ENCODE data around the gene OTULIN.

OTULIN gene

GRCh38 chr5:14698495-14698894, 34.0 kb downstream of the OTULIN start:
- no peak for DNase-seq (ENCODE audit: low spot score)

GRCh38 chr5:14699159-14699558, 34.6 kb downstream of the OTULIN start:
- DNase-seq (ENCODE audit: low spot score) = no peak

DNA sequence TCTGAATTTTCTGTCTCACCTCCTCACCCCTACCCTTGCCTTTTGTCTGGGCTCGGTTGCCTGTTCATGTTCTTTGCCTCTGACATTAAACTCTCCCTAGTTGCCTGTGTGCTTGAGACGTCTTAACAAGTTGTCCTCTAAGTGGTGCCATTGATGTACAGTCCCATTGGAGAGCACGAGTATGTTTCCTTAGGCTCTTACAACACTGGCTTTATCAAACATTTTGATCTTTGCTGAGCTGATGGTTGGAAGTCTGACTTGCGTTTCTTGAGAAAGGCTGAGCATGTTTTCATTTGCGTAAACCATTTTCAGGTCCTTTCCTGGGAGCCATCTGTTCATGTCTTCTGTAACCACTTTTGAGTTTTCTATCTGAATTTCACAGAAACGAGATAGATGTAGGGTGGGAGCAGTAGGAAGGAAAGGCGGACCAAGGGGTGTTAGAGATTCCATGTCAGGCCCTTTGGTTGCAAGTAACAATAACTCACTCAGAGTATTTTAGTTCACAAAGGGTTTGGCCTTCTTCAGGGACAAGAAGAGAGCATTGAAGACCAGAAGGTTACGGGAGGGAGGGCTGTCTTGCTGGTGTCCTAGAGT, 35.4 kb downstream of the OTULIN start:
- no peak for DNase-seq (ENCODE audit: low spot score)

DNA sequence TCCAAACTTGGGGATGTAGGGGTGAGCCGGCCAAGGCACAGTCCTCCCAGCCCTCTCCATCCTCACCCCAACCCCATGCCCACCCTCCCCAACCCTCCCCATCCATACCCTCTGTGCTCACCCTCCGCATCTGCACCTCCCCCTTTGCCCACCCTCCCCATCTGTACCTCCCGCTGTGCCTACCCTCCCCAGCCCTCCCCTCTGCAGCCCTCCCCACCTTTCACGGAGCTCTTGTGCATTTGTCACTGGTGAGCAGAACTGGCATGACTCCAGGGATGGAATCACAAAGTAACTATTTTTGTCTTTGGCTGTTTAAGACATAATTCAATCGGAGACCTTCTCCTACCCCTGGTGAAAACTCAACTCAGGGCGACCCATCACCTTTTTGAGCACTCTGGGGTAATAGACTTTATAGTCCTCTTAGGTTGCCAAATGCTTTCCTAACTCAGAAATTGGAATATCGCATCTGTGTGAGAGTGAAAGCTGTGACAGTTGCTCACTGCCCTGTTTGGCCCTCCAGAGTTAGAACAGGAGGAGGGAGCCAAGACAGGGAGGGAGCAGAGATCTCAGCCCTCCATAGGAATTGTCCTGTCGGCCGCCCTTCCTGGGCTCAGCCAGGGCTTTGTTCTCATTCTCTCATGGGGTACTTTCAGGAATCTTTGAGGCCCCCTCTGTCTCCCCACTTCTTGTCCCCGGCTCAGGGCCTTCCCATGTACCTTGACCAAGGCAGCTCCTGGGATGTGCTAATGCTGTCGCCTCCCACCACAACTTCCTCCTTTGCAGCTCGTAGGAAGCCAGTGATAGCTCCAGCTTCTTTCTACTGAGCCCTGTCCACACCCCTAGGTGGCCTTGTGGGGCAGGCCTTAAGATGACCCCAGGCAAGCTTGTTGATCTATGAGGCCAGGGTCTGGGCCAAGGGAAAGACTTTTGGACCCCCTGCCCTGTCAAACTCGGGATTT, 36.2 kb downstream of the OTULIN start:
- DNase-seq (ENCODE audit: low spot score) = no peak

DNA sequence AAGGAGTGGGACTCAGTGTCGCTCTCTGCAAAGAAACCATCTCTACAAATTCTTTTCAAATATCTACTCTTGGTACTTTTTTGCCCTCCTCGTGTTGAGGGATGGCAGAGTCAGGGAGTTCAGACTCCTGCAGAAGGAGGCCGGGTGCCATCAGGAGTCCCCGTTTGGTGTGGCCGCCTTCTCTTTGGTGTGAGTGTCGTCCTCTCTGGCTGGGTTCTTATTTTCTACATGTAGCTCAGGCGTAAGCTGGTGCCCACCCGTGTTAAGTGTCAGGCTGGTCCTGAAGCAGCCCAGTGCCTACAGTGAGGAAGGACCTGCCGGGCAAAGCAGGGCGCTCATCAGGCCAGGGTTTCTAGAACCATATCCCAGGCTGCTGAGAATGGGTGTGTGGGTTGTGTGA, 37.0 kb downstream of the OTULIN start:
- DNase-seq (ENCODE audit: low spot score) = no peak

- DNase-seq (ENCODE audit: low spot score) = no peak
Observed at GRCh38 chr5:14702238-14702839, 37.8 kb downstream of the OTULIN start.

DNA sequence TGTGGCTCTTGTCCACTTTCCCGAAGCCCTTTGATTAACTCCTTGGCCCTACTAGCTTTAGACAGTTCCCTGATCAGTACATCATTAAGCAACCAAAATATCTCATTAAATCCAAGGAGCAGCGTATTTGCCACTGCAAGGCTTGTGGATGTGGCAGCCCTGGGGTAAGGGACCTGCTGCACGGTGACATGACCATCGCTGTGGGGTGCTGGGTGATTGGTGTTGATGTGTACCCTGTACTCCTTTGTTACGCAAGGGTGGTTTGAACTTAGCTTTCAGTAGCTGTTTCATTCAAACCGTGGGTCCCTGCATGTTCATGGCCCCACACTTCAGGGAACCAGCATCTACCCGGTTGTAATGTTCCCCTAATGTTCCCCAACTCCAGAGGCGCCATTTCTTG, 41.0 kb downstream of the OTULIN start:
- DNase-seq (ENCODE audit: low spot score) = no peak

DNA sequence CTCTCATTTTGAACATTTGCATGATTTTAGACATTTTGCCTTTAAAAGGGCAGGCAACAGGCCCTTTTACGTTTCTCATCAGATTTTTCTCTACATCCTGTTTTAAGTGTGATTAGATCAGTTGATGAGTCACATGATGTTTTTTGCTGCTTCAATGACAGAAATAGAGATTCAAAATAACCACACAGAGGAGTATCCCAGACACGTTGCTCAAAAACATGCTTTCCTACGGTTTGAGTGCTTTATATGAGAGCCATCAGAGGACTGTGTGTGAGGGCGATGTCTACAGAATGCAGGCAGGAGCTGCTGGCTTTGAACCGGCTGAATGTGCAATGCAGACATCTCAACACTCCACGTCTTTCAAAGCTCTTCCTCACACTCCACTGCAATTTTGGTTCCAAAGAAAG, 42.1 kb downstream of the OTULIN start:
- peak; percentile 32 for DNase-seq (ENCODE audit: low spot score)

DNA sequence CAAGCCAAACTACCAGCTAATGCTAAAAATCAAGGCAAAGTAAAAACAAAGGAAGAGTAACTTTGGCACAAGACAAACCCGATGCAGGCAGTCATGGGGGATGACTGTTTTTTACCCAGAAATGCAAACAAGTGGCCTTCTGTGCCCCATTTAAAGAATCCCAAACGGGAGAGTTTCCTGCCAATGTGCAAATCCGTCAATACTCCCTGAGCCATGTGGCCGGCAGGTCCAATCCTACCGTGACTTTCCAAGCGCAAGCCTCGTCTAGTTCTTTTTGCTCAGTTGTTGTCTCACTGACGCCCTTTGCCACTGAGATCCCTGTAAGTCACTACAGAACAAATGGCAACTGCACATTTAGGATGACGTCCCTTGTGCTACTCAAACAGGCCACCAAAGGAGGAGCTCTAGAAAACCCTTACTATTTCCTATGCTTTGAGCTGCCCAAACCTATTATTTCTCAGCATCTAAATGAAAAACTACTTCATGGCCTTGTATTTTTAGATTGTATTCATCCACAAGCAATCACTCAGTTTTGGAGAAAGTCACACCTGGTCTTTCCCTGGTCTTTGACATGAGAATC, 43.4 kb downstream of the OTULIN start:
- no peak for DNase-seq (ENCODE audit: low spot score)

DNA sequence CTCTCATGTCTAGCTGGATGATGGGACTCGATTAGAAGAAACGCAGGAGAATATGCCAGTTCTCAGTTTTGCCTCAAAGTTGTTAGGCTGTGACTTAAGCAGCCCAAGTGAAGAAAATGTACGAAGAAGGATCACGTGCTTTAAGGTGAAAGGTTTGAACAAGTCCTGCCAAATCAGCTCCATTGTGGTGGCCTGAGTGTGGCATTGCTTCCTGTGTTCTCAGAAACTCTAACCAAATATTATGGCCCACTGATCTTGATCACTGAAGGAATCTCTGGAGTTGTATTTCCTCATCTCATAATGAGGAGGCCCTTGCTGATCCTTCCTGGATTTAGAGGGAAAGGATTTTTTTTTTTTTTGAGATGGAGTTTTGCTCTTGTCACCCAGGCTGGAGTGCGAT, 44.0 kb downstream of the OTULIN start:
- no peak for DNase-seq (ENCODE audit: low spot score)

DNA sequence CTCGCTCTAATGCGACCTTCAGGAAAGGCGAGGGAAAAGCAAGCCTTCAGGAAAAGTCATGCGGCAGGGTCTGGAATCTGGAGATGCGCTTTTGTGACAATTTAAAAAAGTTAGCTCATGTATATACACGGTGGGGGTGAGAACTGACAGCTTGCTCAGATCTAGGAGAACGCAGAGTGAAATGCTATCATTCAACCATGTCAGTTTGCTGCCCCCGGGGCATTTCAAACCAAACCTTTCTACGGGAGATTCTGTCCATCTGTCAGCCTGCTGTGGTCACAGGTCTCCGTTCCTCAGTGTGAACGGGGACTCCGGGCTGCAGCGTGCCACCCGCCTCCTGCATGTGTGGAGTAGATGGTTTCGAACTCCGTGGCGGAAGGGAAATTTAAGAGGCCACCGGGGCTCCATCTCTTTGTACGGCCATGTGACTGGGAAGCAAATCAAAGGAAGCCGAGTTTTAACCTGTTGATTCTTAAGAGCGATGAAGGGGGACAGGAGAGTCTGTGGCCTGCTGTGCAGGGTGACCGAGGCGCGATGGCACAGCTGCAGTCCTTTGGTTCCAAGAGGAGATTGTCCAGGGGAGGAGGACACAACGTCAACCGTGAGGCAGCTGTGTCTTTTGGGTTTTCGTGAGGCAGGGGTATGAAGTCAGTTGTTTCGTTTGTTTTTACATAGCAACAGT, 45.9 kb downstream of the OTULIN start:
- no peak for DNase-seq (ENCODE audit: low spot score)

- no peak for DNase-seq (ENCODE audit: low spot score)
Observed at GRCh38 chr5:14712131-14712530, 47.6 kb downstream of the OTULIN start.

DNA sequence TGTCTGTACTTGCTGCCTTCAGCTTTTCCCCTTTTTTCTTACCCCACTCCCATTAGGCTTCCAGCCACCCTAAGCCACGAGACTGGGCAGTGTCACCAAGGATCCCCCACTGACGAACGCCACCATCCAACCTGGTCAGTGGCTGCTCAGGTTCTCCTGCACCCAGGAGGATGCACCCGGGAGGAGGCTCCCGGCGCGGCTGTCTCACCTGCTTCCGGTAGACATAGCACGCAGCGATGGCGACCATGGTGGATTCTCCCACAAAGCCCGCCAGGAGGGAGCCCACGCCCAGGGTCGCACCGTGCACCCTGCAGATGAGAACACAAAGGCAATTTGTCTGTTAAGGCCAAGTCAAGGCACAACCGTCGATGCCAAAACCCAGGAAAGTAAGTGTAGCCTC, 48.1 kb downstream of the OTULIN start:
- DNase-seq (ENCODE audit: low spot score) = no peak

DNA sequence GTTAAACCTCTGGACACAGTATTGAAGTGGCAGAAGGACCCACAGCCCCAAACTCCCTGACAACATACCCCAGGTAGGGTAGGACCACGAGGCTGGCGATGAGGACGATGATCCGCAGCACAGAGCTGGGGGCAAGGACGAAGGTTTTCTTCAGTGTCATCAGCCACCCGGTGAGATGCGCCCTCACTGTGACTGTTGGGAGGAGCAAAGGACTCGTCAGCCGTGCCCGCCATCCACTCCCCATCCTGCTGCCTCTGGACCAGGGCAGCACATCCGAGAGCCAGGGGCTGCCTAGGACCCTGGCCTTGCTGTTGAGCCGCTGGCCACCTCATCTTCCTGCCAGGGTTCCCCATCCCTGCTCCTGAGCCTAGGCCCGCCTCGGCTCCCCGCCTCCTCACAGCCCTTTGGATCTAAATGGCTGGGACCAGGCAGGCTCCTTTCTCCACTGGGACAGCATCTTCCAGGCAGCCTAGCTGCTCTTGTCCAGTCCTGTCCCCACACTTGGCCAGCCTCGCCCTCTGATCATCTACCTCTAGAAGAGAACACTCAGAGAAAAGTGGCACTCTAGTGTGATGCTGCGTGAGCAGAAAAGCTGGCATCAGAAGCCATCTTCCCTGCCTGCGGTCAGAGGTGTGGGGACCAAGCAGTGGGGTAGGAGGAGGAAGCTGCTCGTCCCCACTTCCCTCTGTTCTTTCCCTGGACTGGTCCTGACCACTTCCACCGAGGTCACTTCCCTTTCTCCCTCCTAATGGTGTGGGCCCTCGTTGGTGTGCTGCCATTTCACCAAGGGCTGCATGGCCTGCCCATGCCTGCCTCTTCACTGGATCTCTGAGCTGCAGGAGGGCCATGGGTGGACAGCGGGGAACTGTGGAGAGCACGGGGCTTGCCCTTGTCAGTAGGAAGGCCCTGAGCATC, 49.2 kb downstream of the OTULIN start:
- no peak for DNase-seq (ENCODE audit: low spot score)

GRCh38 chr5:14714706-14715105, 50.2 kb downstream of the OTULIN start:
- DNase-seq (ENCODE audit: low spot score) = no peak

DNA sequence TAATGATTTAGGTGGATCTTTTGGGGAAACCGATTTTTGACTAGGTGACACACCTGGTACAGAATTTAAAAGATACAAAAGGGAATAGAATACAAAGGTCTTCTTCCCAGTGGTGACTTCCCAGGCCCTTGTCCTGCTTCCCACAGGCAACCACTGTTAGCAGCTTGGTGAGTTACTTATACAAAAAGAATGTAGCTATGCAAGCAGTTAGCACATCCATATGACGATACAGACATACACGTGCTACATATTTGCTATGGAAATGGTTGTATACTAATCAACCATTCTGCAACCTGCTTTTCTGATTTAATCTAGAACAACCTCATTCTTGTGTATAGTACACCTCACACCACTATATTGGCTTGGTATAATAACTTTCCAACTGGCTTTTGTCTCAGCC, 51.0 kb downstream of the OTULIN start:
- no peak for DNase-seq (ENCODE audit: low spot score)

- no peak for DNase-seq (ENCODE audit: low spot score)
Observed at GRCh38 chr5:14716755-14717752, 52.5 kb downstream of the OTULIN start.

DNA sequence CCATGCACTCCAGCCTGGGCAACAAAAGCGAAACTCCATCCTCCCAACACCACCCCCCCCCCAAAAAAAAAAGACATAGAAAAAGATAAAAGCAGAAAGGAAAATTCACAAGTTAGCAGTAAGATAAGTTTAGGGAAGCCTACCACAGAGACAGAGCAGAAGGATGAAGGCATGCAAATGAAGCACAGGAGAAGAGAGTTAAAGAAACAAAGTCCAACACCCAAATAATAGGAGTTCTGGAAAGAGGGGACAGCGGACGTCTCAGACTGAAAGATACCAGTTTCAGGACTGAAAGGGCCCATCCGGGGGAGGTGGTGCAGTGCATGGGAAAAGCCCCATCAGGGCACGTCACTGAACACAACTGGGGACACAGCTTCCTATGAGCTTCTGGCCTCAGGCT, 54.3 kb downstream of the OTULIN start:
- no peak for DNase-seq (ENCODE audit: low spot score)

DNA sequence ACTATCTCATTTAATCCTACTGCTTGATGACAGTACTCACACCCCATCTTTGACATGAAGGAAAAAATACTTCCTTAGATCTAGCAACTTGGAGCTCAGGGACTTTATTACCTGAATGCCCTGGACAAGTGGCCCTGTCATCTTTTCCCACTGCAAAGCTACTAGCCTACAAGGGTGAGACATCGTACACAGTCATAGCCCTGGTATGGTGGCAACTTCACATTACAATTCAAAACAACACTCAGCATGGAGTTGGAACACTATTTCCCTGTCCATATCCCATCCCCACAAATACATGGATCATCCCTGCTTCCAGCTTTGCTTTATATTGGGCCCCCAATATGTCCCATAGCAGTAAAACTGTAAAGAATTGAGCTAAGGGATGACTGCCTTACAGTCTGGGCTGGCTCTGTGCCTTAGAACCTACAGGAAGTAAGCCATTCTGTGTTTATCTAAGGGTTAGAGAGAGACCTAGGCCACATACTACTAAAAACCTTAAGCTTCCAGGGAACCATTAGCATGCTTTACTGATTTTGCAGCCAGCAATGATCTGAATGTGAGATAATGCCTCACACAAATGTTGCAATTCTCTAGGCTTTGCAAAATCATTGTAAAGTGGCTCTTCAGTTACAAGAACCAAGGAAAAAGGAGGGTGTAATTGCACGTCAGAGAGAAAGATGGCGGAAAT, 55.9 kb downstream of the OTULIN start:
- no peak for DNase-seq (ENCODE audit: low spot score)

Measured in COLO829 (cell line).